GM10248 (cell line): ENCODE data around the gene PCDH15.

Source experiments
- CTCF ChIA-PET: fragments of 300-600 bp; sonication (Branson Sonifier 250); formaldehyde crosslinking; extraction: SDS; loops from one replicate; lab custom pipeline; 2021; ENCODE audit warnings: antibody characterized with exemption; lab: Yijun Ruan, JAX
- POLR2A ChIA-PET: fragments of 350-650 bp; sonication (Branson Sonifier 250); formaldehyde crosslinking; extraction: SDS; loops from one replicate; lab custom pipeline; 2020; ENCODE audit warnings: antibody characterized with exemption; lab: Yijun Ruan, JAX
- DNase-seq: peaks from one replicate; pipeline ENCODE4 v3.0.0; 2012; ENCODE audit errors: extremely low spot score
- TF ChIP-seq, protein P1 (sequence below): IDR thresholded peaks from 2 replicates; pipeline ENCODE4 v1.5.1; 2012; ENCODE audit warnings: mild to moderate bottlenecking, low read depth; ENCODE audit errors: extremely low read depth, missing control alignments, control extremely low read depth

Gene PCDH15

DNA sequence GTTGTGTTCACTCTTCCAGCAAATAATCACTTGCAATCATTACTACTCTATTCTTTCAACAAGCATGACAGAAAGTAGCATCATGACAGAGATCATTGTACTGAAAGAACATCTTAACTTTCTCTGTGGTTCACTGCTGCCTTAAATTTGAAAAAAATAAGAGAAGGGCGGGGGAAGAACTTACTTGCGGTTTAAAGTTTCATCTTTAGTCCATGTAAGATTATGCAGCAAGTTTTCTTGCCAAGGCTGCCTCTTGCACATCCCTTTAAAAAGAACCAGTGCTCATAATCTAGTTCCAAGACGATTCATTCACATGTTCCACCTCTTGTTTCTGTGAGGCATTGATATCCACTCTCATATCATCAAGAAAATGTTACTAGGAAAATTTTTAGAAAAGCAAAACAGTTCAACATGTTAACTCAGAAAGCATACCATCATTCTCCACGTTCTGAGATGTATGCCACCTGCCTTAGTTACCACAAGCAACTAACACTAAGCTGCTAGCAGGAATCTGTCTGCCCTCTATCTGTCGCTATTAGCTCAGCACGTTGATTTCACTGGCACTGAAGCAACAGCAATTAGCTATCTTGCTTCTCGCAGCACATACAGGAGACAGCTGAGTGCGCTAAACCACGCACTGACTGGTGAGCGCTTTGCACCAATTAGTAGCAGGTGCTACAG lies at the start of gene PCDH15:
PCDH15 (minus strand) TSS at position 491 of the 681 bp plus-strand sequence. CDS start 136,969 bp downstream, outside the sequence.
- DNase-seq: no peak
- ChIA-PET CTCF (interaction anchor here (1.2 kb wide), 1 partner anchor 20 kb away, joined by 3 read pairs; no protein-coding TSS in a partner anchor), POLR2A (no interaction called here)
- TF ChIP-seq, protein P1, sequence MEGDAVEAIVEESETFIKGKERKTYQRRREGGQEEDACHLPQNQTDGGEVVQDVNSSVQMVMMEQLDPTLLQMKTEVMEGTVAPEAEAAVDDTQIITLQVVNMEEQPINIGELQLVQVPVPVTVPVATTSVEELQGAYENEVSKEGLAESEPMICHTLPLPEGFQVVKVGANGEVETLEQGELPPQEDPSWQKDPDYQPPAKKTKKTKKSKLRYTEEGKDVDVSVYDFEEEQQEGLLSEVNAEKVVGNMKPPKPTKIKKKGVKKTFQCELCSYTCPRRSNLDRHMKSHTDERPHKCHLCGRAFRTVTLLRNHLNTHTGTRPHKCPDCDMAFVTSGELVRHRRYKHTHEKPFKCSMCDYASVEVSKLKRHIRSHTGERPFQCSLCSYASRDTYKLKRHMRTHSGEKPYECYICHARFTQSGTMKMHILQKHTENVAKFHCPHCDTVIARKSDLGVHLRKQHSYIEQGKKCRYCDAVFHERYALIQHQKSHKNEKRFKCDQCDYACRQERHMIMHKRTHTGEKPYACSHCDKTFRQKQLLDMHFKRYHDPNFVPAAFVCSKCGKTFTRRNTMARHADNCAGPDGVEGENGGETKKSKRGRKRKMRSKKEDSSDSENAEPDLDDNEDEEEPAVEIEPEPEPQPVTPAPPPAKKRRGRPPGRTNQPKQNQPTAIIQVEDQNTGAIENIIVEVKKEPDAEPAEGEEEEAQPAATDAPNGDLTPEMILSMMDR: peak; percentile 43

DNA sequence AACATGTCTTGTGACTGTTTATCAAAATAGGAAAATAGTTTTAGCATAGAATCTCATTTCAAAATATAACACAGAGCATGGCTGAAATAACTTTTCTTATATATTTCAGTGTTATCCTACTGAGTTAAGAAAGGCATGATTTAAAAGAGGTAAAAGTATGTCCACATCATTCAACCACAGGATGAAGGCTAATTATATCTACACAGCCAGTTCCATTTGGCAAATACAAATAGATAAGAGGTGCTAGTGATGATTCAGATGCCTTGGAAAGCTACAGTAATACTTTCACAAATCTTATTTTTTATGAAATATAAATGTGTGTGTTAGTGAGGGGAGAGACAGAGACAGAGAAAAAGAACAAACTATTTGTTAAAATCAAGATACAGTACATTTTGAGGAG lies 42.9 kb upstream of the PCDH15 start:
- ChIA-PET POLR2A (no interaction called here), CTCF (no interaction called here)
- DNase-seq: no peak
- TF ChIP-seq, protein P1: no peak

DNA sequence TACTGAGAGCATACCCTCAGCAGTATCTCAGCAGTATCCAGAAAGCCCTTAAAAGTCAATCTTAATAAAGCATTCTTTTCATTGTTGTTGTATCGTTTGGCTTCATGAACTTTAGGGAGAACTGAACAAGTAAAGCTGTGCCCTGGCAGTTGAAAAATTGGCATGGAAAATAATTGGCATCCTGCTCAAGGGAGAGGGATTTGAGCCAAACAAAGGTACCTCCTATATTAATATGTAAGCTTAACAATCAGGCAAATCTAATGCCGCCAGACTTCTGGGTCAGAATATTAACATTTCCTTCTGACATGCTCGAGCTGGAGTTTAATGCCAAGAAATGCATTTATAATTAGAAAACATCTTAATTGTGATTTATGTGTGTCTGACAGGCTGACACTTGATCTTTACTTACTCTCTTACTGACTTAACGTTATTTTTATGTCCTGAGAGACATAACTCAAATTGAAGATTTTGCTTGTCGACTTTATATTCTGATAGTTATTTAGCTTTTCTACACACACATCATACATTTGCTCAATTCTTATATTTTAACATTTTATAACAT lies 42.1 kb upstream of the PCDH15 start:
- DNase-seq: no peak
- POLR2A ChIA-PET: no interaction called here
- TF ChIP-seq, protein P1: no peak
- CTCF ChIA-PET: no interaction called here

DNA sequence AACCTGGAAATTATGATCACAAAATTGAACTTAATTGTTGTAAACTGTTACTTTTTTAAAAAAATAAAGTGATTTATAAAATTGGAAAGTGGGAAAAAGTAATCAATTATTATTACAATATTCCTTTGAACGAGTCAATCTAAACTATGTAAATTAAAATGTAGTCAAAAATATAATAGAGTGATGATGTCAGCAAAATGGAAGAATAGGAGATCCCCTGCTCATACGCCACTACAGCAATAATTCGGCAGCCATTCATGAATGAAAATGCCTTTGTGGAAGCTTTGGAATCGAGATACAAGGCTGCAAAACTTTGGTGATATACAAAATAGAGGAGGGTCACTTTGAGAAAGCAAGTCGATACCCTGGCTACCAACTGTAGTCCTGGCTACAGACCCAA lies 36.4 kb upstream of the PCDH15 start:
- CTCF ChIA-PET: no interaction called here
- DNase-seq: no peak
- TF ChIP-seq, protein P1: no peak
- POLR2A ChIA-PET: no interaction called here

DNA sequence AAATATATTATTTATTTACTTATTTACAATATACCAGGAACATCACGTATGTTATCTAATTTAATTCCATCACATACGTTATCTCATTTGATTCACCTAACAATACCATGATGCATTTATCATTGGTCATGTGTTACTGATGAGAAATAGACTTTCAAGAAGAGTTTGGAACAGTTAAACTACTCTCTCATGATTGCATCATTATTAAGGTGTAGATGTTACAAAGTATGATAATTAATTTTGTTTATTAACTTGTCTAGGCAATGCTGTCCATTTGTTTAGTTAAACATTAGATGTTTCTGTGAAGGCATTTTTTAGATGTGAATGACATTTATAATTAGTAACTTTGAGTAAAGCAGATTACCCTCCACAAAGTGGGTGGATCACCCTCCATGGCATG lies 32.0 kb upstream of the PCDH15 start:
- DNase-seq: no peak
- ChIA-PET POLR2A (no interaction called here), CTCF (no interaction called here)
- TF ChIP-seq, protein P1: no peak

DNA sequence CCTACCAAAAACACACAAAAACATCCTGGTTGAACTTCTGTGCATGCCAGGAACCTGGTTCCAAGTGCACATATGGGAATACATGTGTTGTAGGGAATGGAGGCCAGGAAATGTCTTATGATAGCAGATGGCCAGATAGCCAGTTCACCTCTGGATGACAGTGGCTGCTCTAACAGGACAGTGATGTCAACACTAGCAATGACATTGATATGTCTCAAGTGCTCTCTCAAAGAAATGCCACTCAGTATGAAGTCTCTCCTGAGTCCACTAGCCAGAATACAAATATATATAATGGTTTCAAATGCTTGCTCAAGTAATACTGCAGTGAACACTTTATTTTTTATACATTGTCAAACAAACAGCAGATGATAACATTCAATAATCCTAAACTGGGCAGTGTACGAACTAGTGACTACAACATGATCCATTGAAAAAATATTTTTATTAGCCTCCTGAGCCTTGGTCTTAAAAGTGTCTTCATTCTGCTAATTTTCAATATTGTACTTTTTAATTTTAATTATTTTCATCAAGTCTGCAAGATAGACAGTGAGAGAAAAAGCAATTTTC lies 26.0 kb upstream of the PCDH15 start:
- TF ChIP-seq, protein P1: no peak
- DNase-seq: no peak
- CTCF ChIA-PET: no interaction called here
- POLR2A ChIA-PET: no interaction called here
